GM19240 (cell line): ENCODE measurements around the gene FAM81A.

ENCODE experiments used
- DNase-seq: peaks from one replicate; pipeline ENCODE4 v3.0.0; 2011; ENCODE audit warnings: low spot score; ENCODE audit not compliant: insufficient read length

The FAM81A gene

GRCh38 chr15:59539799-59540198 lies 101.8 kb downstream of the FAM81A start:
- DNase-seq, result no peak

- DNase-seq, result no peak
Observed at GRCh38 chr15:59540654-59541053, 102.7 kb downstream of the FAM81A start.

GRCh38 chr15:59541750-59542149 lies 103.8 kb downstream of the FAM81A start:
- no peak for DNase-seq

- peak; percentile 28 for DNase-seq
Observed at GRCh38 chr15:59543721-59544547, 105.9 kb downstream of the FAM81A start.

- no peak for DNase-seq
Observed at GRCh38 chr15:59545573-59545972, 107.6 kb downstream of the FAM81A start.

- no peak for DNase-seq
Observed at GRCh38 chr15:59548501-59549226, 110.7 kb downstream of the FAM81A start.

GRCh38 chr15:59549301-59550185 lies 111.6 kb downstream of the FAM81A start:
- no peak for DNase-seq

GRCh38 chr15:59550530-59550929 lies 112.5 kb downstream of the FAM81A start:
- no peak for DNase-seq

GRCh38 chr15:59550956-59551355 lies 113.0 kb downstream of the FAM81A start:
- no peak for DNase-seq

GRCh38 chr15:59553879-59554735 lies 116.1 kb downstream of the FAM81A start:
- DNase-seq, result no peak

- DNase-seq, result no peak
Observed at GRCh38 chr15:59555696-59556095, 117.7 kb downstream of the FAM81A start.

GRCh38 chr15:59556380-59556779 lies 118.4 kb downstream of the FAM81A start:
- DNase-seq, result no peak

GRCh38 chr15:59557581-59557980 lies 119.6 kb downstream of the FAM81A start:
- DNase-seq, result no peak

- no peak for DNase-seq
Observed at GRCh38 chr15:59558851-59559250, 120.9 kb downstream of the FAM81A start.

GRCh38 chr15:59561547-59561946 lies 123.6 kb downstream of the FAM81A start:
- DNase-seq, result no peak

- DNase-seq, result no peak
Observed at GRCh38 chr15:59562448-59563186, 124.6 kb downstream of the FAM81A start.

- no peak for DNase-seq
Observed at GRCh38 chr15:59565299-59565698, 127.3 kb downstream of the FAM81A start.

- no peak for DNase-seq
Observed at GRCh38 chr15:59567324-59567723, 129.3 kb downstream of the FAM81A start.

- no peak for DNase-seq
Observed at GRCh38 chr15:59569477-59569876, 131.5 kb downstream of the FAM81A start.

GRCh38 chr15:59570315-59570714 lies 132.3 kb downstream of the FAM81A start:
- DNase-seq, result no peak
